GM19351 (cell line): ENCODE results near the gene TBC1D16.

Experiments used
- ATAC-seq: cut with Tn5 transposase; IDR thresholded peaks from one replicate; pipeline ENCODE4 v1.9.1; 2021; ENCODE audit warnings: mild to moderate bottlenecking, moderate library complexity; ENCODE audit not compliant: unreplicated experiment

The TBC1D16 gene

GRCh38 chr17:80026359-80027042 is 9.2 kb downstream of the TBC1D16 start:
- no peak for ATAC-seq

- no peak for ATAC-seq
Observed at GRCh38 chr17:80025796-80026195, 9.9 kb downstream of the TBC1D16 start.

DNA sequence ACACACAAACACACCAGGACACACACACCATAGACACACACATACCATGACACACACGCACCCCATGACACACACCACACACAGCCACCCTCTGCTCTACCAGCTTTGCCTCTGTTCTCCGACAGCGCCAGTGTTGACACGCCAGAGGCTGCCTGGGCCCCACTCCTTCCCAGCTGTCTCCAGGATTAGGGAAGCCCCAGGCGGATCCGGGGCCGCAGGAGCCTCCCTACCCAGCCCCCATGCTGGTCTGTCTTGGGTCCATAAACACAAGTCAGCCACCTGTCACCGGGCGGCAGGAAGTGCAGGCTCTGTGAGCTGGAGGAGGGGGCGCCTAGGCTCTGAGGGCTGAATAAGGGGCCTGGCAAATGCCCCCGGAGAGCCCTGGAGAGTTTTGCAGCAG is 10.5 kb downstream of the TBC1D16 start:
- ATAC-seq = no peak

- ATAC-seq = no peak
Observed at GRCh38 chr17:80024206-80024972, 11.3 kb downstream of the TBC1D16 start.

DNA sequence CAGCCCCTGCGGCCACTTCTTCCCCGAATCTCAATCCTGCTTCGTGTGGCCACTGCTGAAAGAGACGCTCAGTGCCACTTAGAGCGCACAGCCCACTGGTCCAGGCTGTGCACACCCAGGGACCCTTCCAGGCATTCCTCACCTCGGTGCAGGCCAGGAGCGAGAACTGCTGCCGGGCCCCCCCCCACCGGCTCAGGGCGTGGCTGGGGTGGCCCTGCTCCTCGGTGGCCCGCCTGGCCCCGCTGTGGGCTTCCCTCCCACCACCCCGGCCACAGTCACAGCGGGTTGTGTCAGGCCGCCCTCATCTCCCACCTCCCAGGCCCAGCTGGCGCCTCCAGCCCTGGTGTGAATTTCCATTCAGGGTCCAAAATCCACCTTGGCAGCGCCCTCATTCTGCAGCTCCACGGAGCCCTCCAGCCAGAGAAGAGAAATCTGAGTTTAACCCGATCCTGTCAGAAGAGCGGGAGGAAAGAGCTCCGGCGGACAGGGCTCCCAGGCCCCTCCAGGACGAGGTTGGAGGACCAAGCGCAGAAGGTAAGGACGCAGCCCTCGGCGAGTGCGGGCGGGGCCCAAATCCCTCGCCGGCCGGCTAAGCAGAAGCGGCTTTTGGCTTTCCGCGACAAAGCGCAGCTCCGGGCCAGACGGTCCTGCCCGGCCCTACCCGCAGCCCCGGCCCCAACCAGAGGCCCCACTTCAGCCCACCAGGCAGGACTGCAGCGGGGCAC is 12.0 kb downstream of the TBC1D16 start:
- ATAC-seq = no peak

GRCh38 chr17:80021600-80021999 is 14.1 kb downstream of the TBC1D16 start:
- no peak for ATAC-seq

DNA sequence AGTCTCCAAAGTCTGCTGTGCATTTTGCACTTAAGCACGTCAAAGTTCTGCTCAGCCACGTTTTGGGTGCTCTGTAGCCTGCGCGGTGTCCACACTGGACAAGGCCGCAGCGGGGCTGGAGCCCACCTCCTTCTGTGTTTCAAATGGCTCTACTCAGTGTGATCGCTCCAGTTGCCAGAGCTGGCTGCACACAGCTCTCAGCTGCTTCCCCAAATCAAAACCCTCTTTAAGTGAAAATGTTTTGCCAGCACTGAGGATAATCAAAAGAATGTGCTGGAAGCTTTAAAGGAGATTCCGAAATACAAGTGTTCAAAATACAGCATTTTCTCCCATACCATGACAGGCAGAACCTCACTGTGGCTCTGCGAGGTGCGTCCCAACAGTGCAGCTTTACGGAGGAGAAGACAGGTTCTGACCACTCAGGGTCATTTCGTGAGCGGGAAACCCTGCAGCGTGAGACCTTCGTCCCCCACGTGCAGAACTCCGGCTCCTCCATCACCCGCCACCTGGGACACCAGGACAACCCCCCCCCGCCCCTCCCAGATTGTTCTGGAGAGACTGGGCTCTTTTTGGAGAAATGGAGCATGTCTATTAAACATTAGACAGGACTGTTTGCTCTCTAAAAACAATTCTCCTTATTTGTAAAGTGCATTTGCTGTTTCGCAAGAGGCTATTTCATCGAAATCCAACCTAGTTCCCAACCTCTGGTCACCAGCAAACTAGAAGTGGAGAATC is 16.6 kb downstream of the TBC1D16 start:
- no peak for ATAC-seq

DNA sequence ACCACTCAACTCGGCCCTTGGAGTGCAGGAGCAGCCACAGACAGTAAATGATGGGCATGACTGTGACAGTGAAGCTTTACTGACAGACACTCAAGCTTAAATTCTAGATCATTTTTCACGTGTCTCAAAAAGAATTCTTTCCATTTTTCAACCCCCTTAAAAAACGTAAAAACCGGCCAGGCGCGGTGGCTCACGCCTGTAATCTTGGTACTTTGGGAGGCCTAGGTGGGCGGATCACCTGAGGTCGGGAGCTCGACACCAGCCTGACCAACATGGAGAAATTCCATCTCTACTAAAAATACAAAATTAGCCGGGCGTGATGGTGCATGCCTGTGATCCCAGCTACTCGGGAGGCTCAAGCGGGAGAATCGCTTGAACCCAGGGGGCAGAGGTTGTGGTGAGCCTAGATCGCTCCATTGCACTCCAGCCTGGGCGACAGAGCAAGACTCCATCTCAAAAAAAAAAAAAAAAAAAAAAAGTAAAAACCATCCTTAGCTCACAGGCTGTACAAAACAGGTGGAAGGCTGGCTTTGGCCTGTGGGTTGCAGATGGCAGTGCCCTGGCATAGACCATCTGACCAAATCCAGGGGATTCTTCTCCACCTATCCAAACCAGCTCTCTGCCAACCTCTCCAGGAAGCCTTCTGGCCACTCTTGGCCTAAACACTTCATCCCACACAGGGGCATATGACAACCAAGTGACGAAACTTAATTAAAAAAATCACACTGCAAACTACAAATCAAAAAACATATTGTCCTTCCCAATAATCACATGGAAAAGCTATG is 18.3 kb downstream of the TBC1D16 start:
- no peak for ATAC-seq

GRCh38 chr17:80012765-80013741 is 22.6 kb downstream of the TBC1D16 start:
- ATAC-seq = no peak

GRCh38 chr17:80011989-80012555 is 23.6 kb downstream of the TBC1D16 start:
- no peak for ATAC-seq

GRCh38 chr17:80010283-80010858 is 25.3 kb downstream of the TBC1D16 start:
- ATAC-seq = no peak

DNA sequence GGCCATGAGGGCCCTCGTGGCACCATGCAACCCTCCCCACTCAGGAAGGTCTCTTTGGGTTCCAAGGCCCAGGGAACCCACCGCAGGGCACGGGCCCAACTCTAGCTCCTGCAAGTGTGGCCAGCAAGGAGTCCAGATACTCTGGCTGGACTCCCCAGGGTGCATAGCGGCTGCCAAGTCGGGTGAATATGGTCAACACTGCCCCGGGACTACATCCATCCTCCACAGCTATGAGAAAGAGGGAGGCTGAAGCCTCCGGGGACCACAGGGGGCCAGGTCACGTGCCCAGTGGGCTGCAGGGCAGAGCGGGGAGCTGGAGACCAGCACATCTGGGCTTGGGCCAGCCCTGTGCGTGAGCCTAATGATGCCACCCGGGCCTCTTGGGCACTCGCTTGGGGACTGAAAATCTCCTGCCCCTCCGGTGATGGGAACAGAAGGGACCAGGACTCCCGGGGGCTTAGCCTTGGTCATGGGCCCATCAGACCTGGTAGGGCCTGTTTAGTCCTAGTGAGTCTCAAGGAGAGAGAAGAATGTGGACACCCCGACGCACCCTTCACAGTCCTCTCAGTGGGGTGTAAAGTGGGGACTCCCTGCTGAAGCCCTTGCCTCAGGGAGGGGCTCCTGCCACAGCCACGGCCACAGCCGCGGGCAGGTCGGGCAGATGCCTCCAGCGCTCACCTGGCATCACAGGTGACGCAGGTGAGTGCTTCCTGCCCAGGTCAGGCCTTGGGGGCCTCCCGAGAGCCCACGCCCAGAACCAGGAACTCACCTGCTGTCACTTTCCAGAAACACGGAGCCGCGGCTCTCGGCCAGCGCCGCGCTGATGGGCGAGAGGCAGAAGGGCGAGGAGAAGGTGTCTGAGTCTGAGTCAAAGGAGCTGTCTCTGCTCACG is 26.0 kb downstream of the TBC1D16 start:
- no peak for ATAC-seq

GRCh38 chr17:80008848-80009247 is 26.8 kb downstream of the TBC1D16 start:
- ATAC-seq = no peak

- peak; percentile 47 for ATAC-seq
Observed at GRCh38 chr17:80008383-80008840, 27.3 kb downstream of the TBC1D16 start.

DNA sequence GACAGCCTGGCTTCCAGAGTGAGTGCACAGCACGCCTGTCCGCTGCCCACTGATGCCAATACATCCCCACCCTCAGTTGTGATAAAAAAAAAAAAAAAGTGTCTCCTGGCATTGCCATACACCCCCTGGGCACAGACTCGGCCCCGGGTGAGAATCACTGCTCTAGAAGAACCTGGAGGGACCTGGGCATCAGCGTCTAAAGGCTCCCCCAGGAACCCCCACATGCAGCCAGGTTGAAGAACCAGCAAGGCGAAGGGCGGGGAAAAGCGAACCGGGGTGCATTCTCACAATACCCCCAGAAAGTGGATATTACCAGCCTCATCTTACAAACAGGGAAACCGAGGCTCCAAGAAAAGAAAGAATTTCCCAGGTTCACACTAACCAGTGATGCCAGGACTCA is 27.7 kb downstream of the TBC1D16 start:
- no peak for ATAC-seq

DNA sequence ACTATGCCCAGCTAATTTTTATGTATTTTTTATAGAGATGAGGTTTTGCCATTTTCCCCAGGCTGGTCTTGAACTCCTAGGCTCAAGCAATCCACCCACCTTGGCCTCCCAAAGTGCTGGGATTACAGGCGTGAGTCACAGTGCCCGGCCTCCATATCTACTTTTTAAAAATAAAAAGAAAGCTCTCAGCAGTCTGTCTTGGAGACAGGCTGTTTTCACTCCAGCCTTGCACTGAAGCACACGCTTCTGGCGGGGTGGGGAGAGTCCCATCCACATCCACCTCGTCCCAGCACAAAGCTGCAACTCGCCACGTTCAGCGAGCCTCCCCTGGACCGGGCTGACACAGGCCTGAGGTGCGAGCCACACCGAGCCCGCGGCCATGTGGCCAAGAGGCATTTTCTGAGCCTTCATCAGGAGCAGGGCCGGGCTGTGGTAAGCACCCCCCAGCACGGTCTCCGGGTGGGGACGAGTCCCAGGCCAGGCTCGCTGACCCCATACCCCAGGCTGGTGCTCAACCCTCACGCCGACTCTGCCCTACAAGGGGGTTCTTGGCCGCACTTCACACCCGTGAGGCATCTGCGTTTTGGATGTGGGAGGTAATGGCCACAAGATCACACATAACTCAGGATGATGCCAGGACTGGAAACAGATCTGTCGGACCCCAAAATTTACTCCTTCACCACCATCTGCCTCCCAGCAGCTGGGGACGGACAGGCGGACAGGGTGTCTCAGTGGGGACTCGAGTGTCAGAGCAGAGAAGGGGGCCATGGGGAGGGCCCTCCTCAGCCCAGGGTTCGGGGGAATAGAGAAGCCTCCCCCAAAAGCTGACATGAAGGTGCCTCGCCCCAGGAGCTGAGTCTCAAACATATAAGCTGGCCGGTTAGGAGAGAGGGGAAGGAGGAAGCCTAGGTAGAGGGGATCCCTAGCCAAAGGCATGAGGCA is 28.6 kb downstream of the TBC1D16 start:
- ATAC-seq = no peak
